Testis (tissue), 3 donors: ENCODE data around the gene MTA1. TPM values are rescaled to one million over a fixed set of nuclear protein-coding genes. Genes with fewer than 3 reads are reported as not detected.

ENCODE experiments used
- DNase-seq: peaks from one replicate; pipeline ENCODE4 v3.0.0-alpha.2; 2019
- H3K27ac ChIP-seq, 2 donors: fragments of 200-600 bp; sonication (generic); one replicate each; pipeline ENCODE4 v1.5.1; 2019
- H3K27me3 ChIP-seq: fragments of 200-600 bp; sonication (generic); one replicate; pipeline ENCODE4 v1.5.1; 2019
- H3K36me3 ChIP-seq: fragments of 200-600 bp; sonication (generic); one replicate; pipeline ENCODE4 v1.5.1; 2017; ENCODE audit warnings: low read depth; ENCODE audit errors: missing control alignments
- H3K4me1 ChIP-seq: fragments of 200-600 bp; sonication (generic); one replicate; pipeline ENCODE4 v1.5.1; 2019
- H3K4me3 ChIP-seq, 2 donors: fragments of 200-600 bp; sonication (generic); one replicate each; pipeline ENCODE4 v1.5.1; 2017 to 2019
- H3K9me3 ChIP-seq: fragments of 200-600 bp; sonication (generic); one replicate; pipeline ENCODE4 v1.5.1; 2017
- POLR2A ChIP-seq: fragments of 450-650 bp; IDR thresholded peaks from one replicate; pipeline ENCODE4 v1.6.1; 2017; ENCODE audit warnings: antibody characterized with exemption, mild to moderate bottlenecking, moderate library complexity
- WGBS, 2 donors: methylation state at CpG; one replicate each; pipeline ENCODE4 v1.1.5; 2018; 5-methylcytosine and 5-hydroxymethylcytosine counted together
- intact Hi-C: fragments of 100-400 bp; cut with DNase I; formaldehyde crosslinking; loops from one replicate; pipeline ENCODE4 v1.15.1; 2023; ENCODE audit warnings: low total_unique reads
- polyA plus RNA-seq: library from polyadenylated mRNA; stranded (reverse); fragments of 350-450 nt; fragmentation: Illumina TruSeq; extraction: RNeasy Lipid Tissue Mini Kit (QIAGEN cat#74804); gene quantifications from one replicate; pipeline ENCODE4 v1.2.3, GENCODE V29; 2014; ENCODE audit warnings: low read depth, low replicate concordance; ENCODE audit not compliant: insufficient read depth
- total RNA-seq, 2 donors: library from RNA; depleted of rRNA; stranded (reverse); fragments of >200 nt; gene quantifications; one replicate each; pipeline ENCODE4 v1.2.3, GENCODE V29; 2016
- TF ChIP-seq, protein P1 (sequence below), 3 experiments: fragments of 450-650 bp in 2 of 3; fragments of 200-600 bp in 1 of 3; sonication (generic) in 1 of 3; IDR thresholded peaks; one replicate each; pipeline ENCODE4 v1.5.1; 2016 to 2019; ENCODE audit warnings: antibody characterized with exemption in 3 of 3, mild to moderate bottlenecking in 2 of 3, moderate library complexity in 1 of 3

The MTA1 gene
- total and polyA plus RNA-seq, 3 donors from 2014 or later: 118 to 135 (median 120) TPM

DNA sequence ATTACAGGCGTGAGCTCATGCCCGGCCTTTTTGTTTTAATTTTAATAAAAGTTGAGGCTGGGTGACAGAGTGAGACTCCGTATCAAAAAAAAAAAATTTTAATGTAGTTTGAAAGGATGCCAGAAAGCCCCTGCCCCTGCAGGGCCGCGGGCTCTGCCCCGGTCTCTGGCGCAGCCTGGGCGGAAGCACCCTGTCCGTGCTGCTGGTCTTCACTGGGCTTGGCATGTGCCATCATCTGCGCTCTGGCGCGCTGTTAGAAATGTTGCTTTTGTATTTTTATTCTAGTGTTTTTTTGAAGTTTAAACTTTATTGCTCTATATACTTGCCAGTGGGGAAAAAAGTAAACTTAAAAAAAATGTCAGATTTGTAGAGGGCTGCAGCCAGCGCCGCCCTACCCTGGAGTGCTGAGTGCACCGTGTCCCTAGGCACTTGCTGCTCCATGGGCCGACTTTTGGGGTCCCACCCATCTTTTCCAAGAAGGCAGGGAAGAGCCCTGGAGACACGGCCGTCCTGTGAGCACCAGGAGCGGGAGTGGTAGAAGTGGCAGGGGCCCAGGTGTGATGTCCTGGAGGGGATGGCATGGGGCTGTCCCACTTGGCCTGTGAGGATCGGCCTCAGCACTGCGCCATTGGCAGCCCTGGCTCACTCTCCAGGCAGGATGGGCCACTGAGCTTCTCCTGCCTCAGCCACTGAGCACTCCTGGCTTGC is 4.0 kb downstream of the MTA1 start:
- no peaks in the 10 kb centered on the region for H3K36me3 ChIP-seq
- intact Hi-C loops: no loop called here
- no peak overlapping the region for H3K27ac ChIP-seq
- no peak overlapping the region for H3K4me3 ChIP-seq
- H3K27me3 ChIP-seq: no peaks in the 10 kb centered on the region
- no peak for TF ChIP-seq POLR2A
- TF ChIP-seq, protein P1, sequence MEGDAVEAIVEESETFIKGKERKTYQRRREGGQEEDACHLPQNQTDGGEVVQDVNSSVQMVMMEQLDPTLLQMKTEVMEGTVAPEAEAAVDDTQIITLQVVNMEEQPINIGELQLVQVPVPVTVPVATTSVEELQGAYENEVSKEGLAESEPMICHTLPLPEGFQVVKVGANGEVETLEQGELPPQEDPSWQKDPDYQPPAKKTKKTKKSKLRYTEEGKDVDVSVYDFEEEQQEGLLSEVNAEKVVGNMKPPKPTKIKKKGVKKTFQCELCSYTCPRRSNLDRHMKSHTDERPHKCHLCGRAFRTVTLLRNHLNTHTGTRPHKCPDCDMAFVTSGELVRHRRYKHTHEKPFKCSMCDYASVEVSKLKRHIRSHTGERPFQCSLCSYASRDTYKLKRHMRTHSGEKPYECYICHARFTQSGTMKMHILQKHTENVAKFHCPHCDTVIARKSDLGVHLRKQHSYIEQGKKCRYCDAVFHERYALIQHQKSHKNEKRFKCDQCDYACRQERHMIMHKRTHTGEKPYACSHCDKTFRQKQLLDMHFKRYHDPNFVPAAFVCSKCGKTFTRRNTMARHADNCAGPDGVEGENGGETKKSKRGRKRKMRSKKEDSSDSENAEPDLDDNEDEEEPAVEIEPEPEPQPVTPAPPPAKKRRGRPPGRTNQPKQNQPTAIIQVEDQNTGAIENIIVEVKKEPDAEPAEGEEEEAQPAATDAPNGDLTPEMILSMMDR (IDR thresholded peaks at IDR 0.05): no peak
- DNase-seq: no peak
- WGBS, 2 donors: 94 to 95% methylated on average over 20 to 21 of the region's 21 CpGs
- H3K9me3 ChIP-seq: no peaks in the 10 kb centered on the region
- H3K4me1 ChIP-seq: peaks cover 31% of the 10 kb centered on the region

DNA sequence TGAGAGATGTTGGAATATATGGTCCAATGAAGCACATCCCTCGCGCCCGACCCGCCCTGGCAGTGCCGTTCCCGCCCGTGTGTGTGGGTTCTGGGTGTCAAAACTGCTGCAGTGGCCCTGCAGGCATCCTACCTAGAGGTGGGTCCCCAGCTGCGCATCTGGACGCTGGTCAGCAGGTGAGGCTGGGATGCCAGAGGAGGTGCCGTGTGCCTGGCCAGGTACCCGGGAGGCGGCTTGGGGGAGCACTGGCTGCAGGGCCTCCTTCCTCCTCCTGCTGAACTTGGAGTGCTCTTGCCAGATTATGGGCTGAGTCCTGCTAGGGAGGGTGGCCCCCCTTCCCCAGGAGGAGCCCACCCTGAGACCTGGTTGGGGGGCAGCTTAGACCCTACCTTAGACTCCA is 5.2 kb downstream of the MTA1 start:
- WGBS, 2 donors: 83 to 92% methylated on average over 8 to 12 of the region's 12 CpGs
- Histone ChIP-seq H3K27ac (no peak overlapping the region), H3K4me1 (peaks cover 23% of the 10 kb centered on the region), H3K36me3 (no peaks in the 10 kb centered on the region), H3K27me3 (no peaks in the 10 kb centered on the region), H3K9me3 (no peaks in the 10 kb centered on the region), H3K4me3 (no peak overlapping the region)
- intact Hi-C loops: no loop called here
- no peak for DNase-seq
- TF ChIP-seq POLR2A: no peak
- TF ChIP-seq, protein P1 (IDR thresholded peaks at IDR 0.05): no peak

DNA sequence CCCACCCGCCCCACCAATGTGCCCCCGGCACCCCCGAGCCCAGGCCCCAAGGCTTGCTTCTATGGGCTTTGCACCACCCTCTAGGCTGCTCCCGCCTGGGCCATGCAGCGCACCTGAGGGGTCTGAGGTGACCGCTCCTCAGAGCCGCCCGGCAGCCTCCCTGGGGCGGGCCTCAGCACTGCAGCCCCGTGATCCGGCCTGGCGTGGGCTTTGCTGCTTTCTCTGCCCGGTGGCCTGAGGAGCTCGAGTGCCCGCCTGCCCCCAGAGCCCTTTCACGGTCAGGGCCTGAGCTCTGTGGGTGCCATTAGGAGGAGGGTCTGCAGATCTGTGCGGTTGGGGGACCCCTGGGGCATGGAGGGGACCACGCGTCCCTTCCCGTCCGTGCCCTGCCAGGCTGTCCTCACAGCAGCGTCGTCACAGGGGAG is 6.2 kb downstream of the MTA1 start:
- Histone ChIP-seq H3K27ac (no peak overlapping the region), H3K27me3 (no peaks in the 10 kb centered on the region), H3K9me3 (no peaks in the 10 kb centered on the region), H3K4me3 (no peak overlapping the region), H3K4me1 (peaks cover 20% of the 10 kb centered on the region), H3K36me3 (no peaks in the 10 kb centered on the region)
- WGBS, 2 donors: 96 to 99% methylated on average over 11 to 20 of the region's 23 CpGs
- intact Hi-C loops: no loop called here
- no peak for DNase-seq
- no peak for TF ChIP-seq POLR2A
- TF ChIP-seq, protein P1 (IDR thresholded peaks at IDR 0.05): no peak

DNA sequence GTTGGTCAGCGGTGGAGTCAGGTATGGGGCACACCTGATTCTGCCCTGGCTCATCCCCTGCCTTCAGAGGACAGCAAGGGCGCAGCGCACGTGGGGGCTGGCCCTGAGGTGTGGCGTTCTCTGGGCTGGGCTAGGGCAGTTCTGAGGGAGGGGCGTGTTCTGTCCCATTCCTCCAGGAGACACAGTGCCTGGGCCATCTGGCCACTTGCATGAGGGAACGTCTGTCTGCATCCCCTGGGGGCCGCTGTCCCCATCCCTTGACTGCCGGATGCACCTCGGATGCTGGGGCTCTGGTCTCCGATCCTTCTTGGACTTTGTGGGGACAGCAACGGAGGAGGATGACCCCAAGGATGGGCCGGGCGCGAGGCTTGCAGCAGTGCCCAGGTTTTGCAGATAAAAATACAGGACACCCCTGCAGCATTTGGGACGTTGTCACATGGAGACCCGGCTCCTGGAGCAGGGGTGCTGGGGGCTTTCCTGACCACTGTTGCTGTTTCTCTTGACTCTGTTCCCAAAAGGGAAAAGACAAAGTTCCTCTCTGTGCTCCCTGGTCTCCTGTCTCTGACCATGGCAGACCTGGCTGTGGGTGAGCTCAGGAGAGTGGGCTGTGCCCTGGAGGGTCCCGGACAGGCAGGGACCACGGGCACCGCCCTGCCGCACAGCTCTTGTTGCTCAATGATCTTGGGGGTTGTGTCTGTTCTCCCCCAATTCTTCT is 6.9 kb downstream of the MTA1 start:
- Histone ChIP-seq H3K27ac (no peak overlapping the region), H3K4me3 (no peak overlapping the region), H3K9me3 (no peaks in the 10 kb centered on the region), H3K27me3 (no peaks in the 10 kb centered on the region), H3K36me3 (no peaks in the 10 kb centered on the region), H3K4me1 (peaks cover 13% of the 10 kb centered on the region)
- WGBS, 2 donors: 93 to 97% methylated on average over 12 to 21 of the region's 21 CpGs
- intact Hi-C loops: no loop called here
- DNase-seq: no peak
- TF ChIP-seq POLR2A: no peak
- TF ChIP-seq, protein P1 (IDR thresholded peaks at IDR 0.05): no peak
